Measurements from ENCODE around the gene BABAM2. TPM values are rescaled to one million over a fixed set of nuclear protein-coding genes. Genes with fewer than 3 reads are reported as not detected.

BABAM2 gene
- total RNA-seq, 1 donor from 2014 or later, result 35.3 TPM

- TF ChIP-seq, protein P1, sequence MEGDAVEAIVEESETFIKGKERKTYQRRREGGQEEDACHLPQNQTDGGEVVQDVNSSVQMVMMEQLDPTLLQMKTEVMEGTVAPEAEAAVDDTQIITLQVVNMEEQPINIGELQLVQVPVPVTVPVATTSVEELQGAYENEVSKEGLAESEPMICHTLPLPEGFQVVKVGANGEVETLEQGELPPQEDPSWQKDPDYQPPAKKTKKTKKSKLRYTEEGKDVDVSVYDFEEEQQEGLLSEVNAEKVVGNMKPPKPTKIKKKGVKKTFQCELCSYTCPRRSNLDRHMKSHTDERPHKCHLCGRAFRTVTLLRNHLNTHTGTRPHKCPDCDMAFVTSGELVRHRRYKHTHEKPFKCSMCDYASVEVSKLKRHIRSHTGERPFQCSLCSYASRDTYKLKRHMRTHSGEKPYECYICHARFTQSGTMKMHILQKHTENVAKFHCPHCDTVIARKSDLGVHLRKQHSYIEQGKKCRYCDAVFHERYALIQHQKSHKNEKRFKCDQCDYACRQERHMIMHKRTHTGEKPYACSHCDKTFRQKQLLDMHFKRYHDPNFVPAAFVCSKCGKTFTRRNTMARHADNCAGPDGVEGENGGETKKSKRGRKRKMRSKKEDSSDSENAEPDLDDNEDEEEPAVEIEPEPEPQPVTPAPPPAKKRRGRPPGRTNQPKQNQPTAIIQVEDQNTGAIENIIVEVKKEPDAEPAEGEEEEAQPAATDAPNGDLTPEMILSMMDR (IDR thresholded peaks at IDR 0.05; ENCODE audit: insufficient read depth, low read length, poor library complexity, severe bottlenecking), result no peak
- Histone ChIP-seq H3K4me3 (ENCODE audit: low read depth, low read length) (no peak overlapping the region), H3K27me3 (ENCODE audit: control insufficient read depth, insufficient read depth, low read length) (no peaks in the 10 kb centered on the region), H3K36me3 (ENCODE audit: control insufficient read depth, insufficient read depth, low read length) (no peaks in the 10 kb centered on the region)
- DNase-seq (ENCODE audit: low read depth), result no peak
These were observed 177.1 kb downstream of the BABAM2 start for GRCh38 chr2:28067602-28068001.

DNA sequence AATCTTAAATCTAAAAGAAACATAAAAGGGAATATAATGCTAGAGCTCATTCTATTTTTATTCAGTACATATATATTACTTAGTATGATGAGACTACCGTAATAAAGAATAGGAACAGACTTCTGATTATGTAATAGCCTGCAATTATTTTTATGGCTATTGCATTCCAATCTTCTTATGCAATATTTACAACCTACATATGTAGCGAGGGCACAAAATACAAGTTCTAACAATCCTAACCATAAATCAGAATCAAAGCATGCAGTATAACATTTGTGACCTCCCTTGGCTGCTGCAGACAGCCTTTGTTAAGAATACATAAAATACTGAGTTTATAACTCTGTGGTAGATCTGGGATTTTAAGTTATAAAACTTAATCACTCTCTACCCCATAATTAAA lies 177.6 kb downstream of the BABAM2 start:
- Histone ChIP-seq H3K36me3 (ENCODE audit: control insufficient read depth, insufficient read depth, low read length) (no peaks in the 10 kb centered on the region), H3K27me3 (ENCODE audit: control insufficient read depth, insufficient read depth, low read length) (no peaks in the 10 kb centered on the region), H3K4me3 (ENCODE audit: low read depth, low read length) (no peak overlapping the region)
- DNase-seq (ENCODE audit: low read depth), result no peak
- TF ChIP-seq, protein P1 (IDR thresholded peaks at IDR 0.05; ENCODE audit: insufficient read depth, low read length, poor library complexity, severe bottlenecking), result no peak

GRCh38 chr2:28068527-28068926 lies 178.0 kb downstream of the BABAM2 start:
- TF ChIP-seq, protein P1 (IDR thresholded peaks at IDR 0.05; ENCODE audit: insufficient read depth, low read length, poor library complexity, severe bottlenecking), result no peak
- DNase-seq (ENCODE audit: low read depth), result no peak
- Histone ChIP-seq H3K36me3 (ENCODE audit: control insufficient read depth, insufficient read depth, low read length) (no peaks in the 10 kb centered on the region), H3K4me3 (ENCODE audit: low read depth, low read length) (no peak overlapping the region), H3K27me3 (ENCODE audit: control insufficient read depth, insufficient read depth, low read length) (no peaks in the 10 kb centered on the region)

DNA sequence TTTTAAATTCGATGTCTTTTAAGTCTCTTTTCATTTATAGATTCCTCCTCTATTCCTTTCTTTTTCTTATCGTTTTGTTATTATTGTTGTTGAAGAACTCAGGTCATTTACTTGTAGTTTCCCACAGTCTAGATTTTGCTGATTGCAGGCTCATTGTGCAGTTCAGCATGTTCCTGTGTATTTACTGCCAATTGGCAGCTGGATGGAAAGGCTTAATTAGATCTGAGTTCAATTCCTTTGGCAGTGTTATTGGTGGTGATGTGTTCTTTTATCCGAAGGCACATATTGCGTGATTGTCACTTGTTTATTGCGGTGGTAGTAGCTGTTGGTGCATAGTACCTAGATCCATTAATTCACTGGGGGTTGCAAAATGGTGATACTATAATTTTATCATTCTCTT lies 180.7 kb downstream of the BABAM2 start:
- TF ChIP-seq, protein P1 (IDR thresholded peaks at IDR 0.05; ENCODE audit: insufficient read depth, low read length, poor library complexity, severe bottlenecking), result no peak
- no peak for DNase-seq (ENCODE audit: low read depth)
- Histone ChIP-seq H3K4me3 (ENCODE audit: low read depth, low read length) (no peak overlapping the region), H3K36me3 (ENCODE audit: control insufficient read depth, insufficient read depth, low read length) (no peaks in the 10 kb centered on the region), H3K27me3 (ENCODE audit: control insufficient read depth, insufficient read depth, low read length) (no peaks in the 10 kb centered on the region)

DNA sequence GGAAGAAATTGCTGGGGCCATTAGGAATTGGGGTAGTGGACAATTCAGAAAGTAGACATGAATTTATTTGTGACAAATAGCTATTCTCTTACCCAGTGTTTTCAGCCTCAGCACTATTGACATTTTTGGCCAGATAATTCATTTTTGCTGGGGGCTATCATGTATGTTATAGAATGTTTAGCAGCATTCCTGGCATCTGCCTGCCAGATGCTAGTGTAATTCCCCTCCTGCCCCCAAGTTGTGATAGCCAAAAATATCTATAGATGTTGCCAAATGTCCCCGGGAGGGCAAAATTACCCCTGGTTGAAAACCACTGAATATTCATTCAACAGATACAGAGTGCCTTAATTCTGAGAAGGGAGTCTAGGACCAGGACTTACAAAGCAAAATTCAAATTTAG lies 183.6 kb downstream of the BABAM2 start:
- Histone ChIP-seq H3K4me3 (ENCODE audit: low read depth, low read length) (no peak overlapping the region), H3K36me3 (ENCODE audit: control insufficient read depth, insufficient read depth, low read length) (no peaks in the 10 kb centered on the region), H3K27me3 (ENCODE audit: control insufficient read depth, insufficient read depth, low read length) (no peaks in the 10 kb centered on the region)
- TF ChIP-seq, protein P1 (IDR thresholded peaks at IDR 0.05; ENCODE audit: insufficient read depth, low read length, poor library complexity, severe bottlenecking), result no peak
- DNase-seq (ENCODE audit: low read depth), result no peak

GRCh38 chr2:28080911-28081310 lies 190.4 kb downstream of the BABAM2 start:
- no peaks in the 10 kb centered on the region for H3K27me3 ChIP-seq (ENCODE audit: control insufficient read depth, insufficient read depth, low read length)
- H3K4me3 ChIP-seq (ENCODE audit: low read depth, low read length), result no peak overlapping the region
- peak; percentile 74 for DNase-seq (ENCODE audit: low read depth)
- TF ChIP-seq, protein P1 (IDR thresholded peaks at IDR 0.05; ENCODE audit: insufficient read depth, low read length, poor library complexity, severe bottlenecking), result no peak
- H3K36me3 ChIP-seq (ENCODE audit: control insufficient read depth, insufficient read depth, low read length), result no peaks in the 10 kb centered on the region
